Neural cell (in vitro differentiated cells): ENCODE results near the gene TSPAN4. TPM values are rescaled to one million over a fixed set of nuclear protein-coding genes. Genes with fewer than 3 reads are reported as not detected.

Source experiments
- H2AFZ ChIP-seq: fragments of 200-600, 300-800 bp; sonication (generic), shearing (Covaris generic); 2 replicates; pipeline ENCODE4 v1.6.0; 2014; ENCODE audit warnings: low read depth, mild to moderate bottlenecking, antibody characterized with exemption, low read length, moderate library complexity
- H3F3A ChIP-seq: fragments of 200-600 bp; shearing (Covaris generic); 2 replicates; pipeline ENCODE4 v1.6.1; 2016; ENCODE audit warnings: mild to moderate bottlenecking, moderate library complexity, mixed read lengths, antibody characterized with exemption, low read length; ENCODE audit not compliant: insufficient read depth, poor library complexity, severe bottlenecking
- H3K27ac ChIP-seq: fragments of 200-600, 300-800 bp; sonication (generic), shearing (Covaris generic); 2 replicates; pipeline ENCODE4 v1.5.1; 2014; ENCODE audit warnings: mild to moderate bottlenecking, low read length, moderate library complexity
- H3K27me3 ChIP-seq: fragments of 300-800, 200-600 bp; sonication (generic), shearing (Covaris generic); 2 replicates; pipeline ENCODE4 v1.6.0; 2014; ENCODE audit warnings: mild to moderate bottlenecking, low read depth, low read length, moderate library complexity; ENCODE audit not compliant: insufficient read depth
- H3K36me3 ChIP-seq: fragments of 300-800, 200-600 bp; sonication (generic), shearing (Covaris generic); 2 replicates; pipeline ENCODE4 v1.5.1; 2014; ENCODE audit warnings: mild to moderate bottlenecking, antibody characterized with exemption, low read length, moderate library complexity; ENCODE audit not compliant: insufficient read depth
- H3K4me2 ChIP-seq: fragments of 300-800, 200-600 bp; sonication (generic), shearing (Covaris generic); 2 replicates; pipeline ENCODE4 v1.6.0; 2014; ENCODE audit warnings: mild to moderate bottlenecking, low read length
- H3K4me3 ChIP-seq: fragments of 300-800, 200-600 bp; sonication (generic), shearing (Covaris generic); 2 replicates; pipeline ENCODE4 v1.5.1; 2014; ENCODE audit warnings: mild to moderate bottlenecking, low read length, moderate library complexity
- H3K79me2 ChIP-seq: fragments of 200-600 bp; shearing (Covaris generic); replicated peaks from 2 replicates; pipeline ENCODE4 v1.6.0; 2014; ENCODE audit warnings: mild to moderate bottlenecking, low read length, moderate library complexity; ENCODE audit not compliant: insufficient read depth
- H3K9ac ChIP-seq: fragments of 300-800, 200-600 bp; sonication (generic), shearing (Covaris generic); 2 replicates; pipeline ENCODE4 v1.6.1; 2016; ENCODE audit warnings: mild to moderate bottlenecking, low read length, mixed read lengths
- H3K9me2 ChIP-seq: fragments of 200-600 bp; shearing (Covaris generic); 2 replicates; pipeline ENCODE4 v1.6.1; 2016; ENCODE audit warnings: mild to moderate bottlenecking, low read length, mixed read lengths; ENCODE audit not compliant: insufficient read depth
- H3K9me3 ChIP-seq: fragments of 200-600, 300-800 bp; sonication (generic), shearing (Covaris generic); 2 replicates; pipeline ENCODE4 v1.6.1; 2016; ENCODE audit warnings: mild to moderate bottlenecking, mixed run types, low read length, moderate library complexity, mixed read lengths
- H4K20me1 ChIP-seq: fragments of 200-600 bp; shearing (Covaris generic); 2 replicates; pipeline ENCODE4 v1.6.1; 2016; ENCODE audit warnings: mild to moderate bottlenecking, mixed run types; ENCODE audit not compliant: insufficient read depth
- CTCF ChIP-seq: fragments of 450-650 bp; IDR thresholded peaks from 2 replicates; pipeline ENCODE4 v1.5.1; 2014; ENCODE audit warnings: antibody characterized with exemption, mild to moderate bottlenecking, moderate library complexity; ENCODE audit not compliant: poor library complexity, severe bottlenecking
- EP300 ChIP-seq: fragments of 450-650 bp; conservative IDR thresholded peaks from 2 replicates; pipeline ENCODE4 v1.6.1; 2014; ENCODE audit warnings: antibody characterized with exemption, mild to moderate bottlenecking, moderate library complexity; ENCODE audit not compliant: poor library complexity, severe bottlenecking
- EZH2 ChIP-seq: fragments of 200-600, 300-800 bp; shearing (Covaris generic), sonication (generic); IDR thresholded peaks from 2 replicates; pipeline ENCODE4 v1.6.1; 2014; ENCODE audit warnings: antibody characterized with exemption, low read length, borderline replicate concordance, mild to moderate bottlenecking; ENCODE audit not compliant: insufficient read depth, poor library complexity, severe bottlenecking
- MXI1 ChIP-seq: fragments of 450-650 bp; conservative IDR thresholded peaks from 2 replicates; pipeline ENCODE4 v1.6.1; 2014; ENCODE audit warnings: antibody characterized with exemption, mild to moderate bottlenecking; ENCODE audit not compliant: poor library complexity, severe bottlenecking
- POLR2AphosphoS5 ChIP-seq: IDR thresholded peaks from 2 replicates; pipeline ENCODE4 v1.6.1; 2012
- RAD21 ChIP-seq: fragments of 450-650 bp; conservative IDR thresholded peaks from 2 replicates; pipeline ENCODE4 v1.6.1; 2014; ENCODE audit warnings: antibody characterized with exemption, mild to moderate bottlenecking, moderate library complexity
- REST ChIP-seq: IDR thresholded peaks from 2 replicates; pipeline ENCODE4 v1.6.1; 2012; ENCODE audit warnings: borderline replicate concordance
- SMC3 ChIP-seq: fragments of 450-650 bp; conservative IDR thresholded peaks from 2 replicates; pipeline ENCODE4 v1.6.1; 2014; ENCODE audit warnings: antibody characterized with exemption, mild to moderate bottlenecking, moderate library complexity; ENCODE audit not compliant: poor library complexity
- TAF1 ChIP-seq: IDR thresholded peaks from 2 replicates; pipeline ENCODE4 v1.6.1; 2012; ENCODE audit warnings: low read depth
- polyA plus RNA-seq: library from polyadenylated mRNA; depleted of rRNA; stranded (reverse); fragments of >200 nt; gene quantifications from 2 replicates; pipeline ENCODE4 v1.2.3, GENCODE V29; 2014

The TSPAN4 gene
- polyA plus RNA-seq, 1 donor from 2014 or later, result 68.1 TPM

- H3F3A ChIP-seq, result no peaks in the 10 kb centered on the region
- no peaks in the 10 kb centered on the region for H3K36me3 ChIP-seq
- H3K4me2 ChIP-seq, result no peak overlapping the region
Observed at GRCh38 chr11:803467-803742, 39.2 kb upstream of the TSPAN4 start.

GRCh38 chr11:803770-804598, 38.7 kb upstream of the TSPAN4 start:
- Histone ChIP-seq H3K36me3 (no peaks in the 10 kb centered on the region), H3K9me3 (no peaks in the 10 kb centered on the region), H3K27ac (no peak overlapping the region), H2AFZ (no peak overlapping the region), H4K20me1 (no peaks in the 10 kb centered on the region), H3F3A (no peaks in the 10 kb centered on the region), H3K4me3 (peak overlapping the region; percentile 70), H3K4me2 (no peak overlapping the region), H3K9ac (peak overlapping the region; percentile 68), H3K9me2 (no peaks in the 10 kb centered on the region), H3K27me3 (no peaks in the 10 kb centered on the region), H3K79me2 (peaks cover 5% of the 10 kb centered on the region)
- TF ChIP-seq RAD21 (no peak), CTCF (no peak), SMC3 (no peak), MXI1 (no peak), TAF1 (no peak)

More at GRCh38 chr11:803467-803742, 39.2 kb upstream of the TSPAN4 start:
- H3K9me2 ChIP-seq, result no peaks in the 10 kb centered on the region
- H4K20me1 ChIP-seq, result no peaks in the 10 kb centered on the region
- TF ChIP-seq SMC3 (no peak), EP300 (no peak), REST (no peak), POLR2AphosphoS5 (no peak), MXI1 (no peak), TAF1 (no peak), EZH2 (no peak), RAD21 (no peak), CTCF (no peak)
- H3K27me3 ChIP-seq, result no peaks in the 10 kb centered on the region
- no peak overlapping the region for H3K9ac ChIP-seq
- H3K9me3 ChIP-seq, result no peaks in the 10 kb centered on the region
- H3K27ac ChIP-seq, result no peak overlapping the region
- H3K79me2 ChIP-seq, result peaks cover under 1% of the 10 kb centered on the region
- no peak overlapping the region for H3K4me3 ChIP-seq
- no peak overlapping the region for H2AFZ ChIP-seq
